ENCODE results near the gene SLC6A11. TPM values are rescaled to one million over a fixed set of nuclear protein-coding genes. Genes with fewer than 3 reads are reported as not detected.

Gene SLC6A11
- total RNA-seq, 1 donor from 2014 or later, result 0.25 TPM

- intact Hi-C loops (cut with DNase I), result no loop called here
- no peak for DNase-seq (ENCODE audit: extremely low spot score in 2 of 2)
- Histone ChIP-seq H3K4me1 (peaks cover 19% of the 10 kb centered on the region), H3K27me3 (no peaks in the 10 kb centered on the region), H3K4me3 (no peak overlapping the region), H3K9me3 (no peaks in the 10 kb centered on the region), H3K27ac (no peak overlapping the region), H3K36me3 (no peaks in the 10 kb centered on the region)
- TF ChIP-seq CTCF (IDR thresholded peaks at IDR 0.05), result no peak
- TF ChIP-seq POLR2A (IDR thresholded peaks at IDR 0.05), result no peak
- no peak for TF ChIP-seq POLR2AphosphoS5 (IDR thresholded peaks at IDR 0.05; ENCODE audit: insufficient read depth in 1 of 2, low read depth in 1 of 2)
Measured at GRCh38 chr3:10957976-10958749, 142.1 kb downstream of the SLC6A11 start.

- peaks cover 19% of the 10 kb centered on the region for H3K4me1 ChIP-seq
- H3K36me3 ChIP-seq, result no peaks in the 10 kb centered on the region
- DNase-seq (ENCODE audit: extremely low spot score in 2 of 2), result no peak
- intact Hi-C loops (cut with DNase I), result no loop called here
- H3K27me3 ChIP-seq, result no peaks in the 10 kb centered on the region
- H3K9me3 ChIP-seq, result no peaks in the 10 kb centered on the region
- no peak for TF ChIP-seq POLR2A (IDR thresholded peaks at IDR 0.05)
- no peak for TF ChIP-seq CTCF (IDR thresholded peaks at IDR 0.05)
- TF ChIP-seq POLR2AphosphoS5 (IDR thresholded peaks at IDR 0.05; ENCODE audit: insufficient read depth in 1 of 2, low read depth in 1 of 2), result no peak
- H3K4me3 ChIP-seq, result no peak overlapping the region
- no peak overlapping the region for H3K27ac ChIP-seq
Measured at GRCh38 chr3:10960255-10960654, 144.2 kb downstream of the SLC6A11 start.

GRCh38 chr3:10961921-10962320 is 145.9 kb downstream of the SLC6A11 start:
- DNase-seq (ENCODE audit: extremely low spot score in 2 of 2), result no peak
- Histone ChIP-seq H3K27me3 (no peaks in the 10 kb centered on the region), H3K36me3 (no peaks in the 10 kb centered on the region), H3K4me3 (no peak overlapping the region), H3K9me3 (no peaks in the 10 kb centered on the region), H3K4me1 (peaks cover 17% of the 10 kb centered on the region), H3K27ac (no peak overlapping the region)
- intact Hi-C loops (cut with DNase I), result no loop called here
- TF ChIP-seq POLR2A (IDR thresholded peaks at IDR 0.05) (no peak), CTCF (IDR thresholded peaks at IDR 0.05) (no peak), POLR2AphosphoS5 (IDR thresholded peaks at IDR 0.05; ENCODE audit: insufficient read depth in 1 of 2, low read depth in 1 of 2) (no peak)

DNA sequence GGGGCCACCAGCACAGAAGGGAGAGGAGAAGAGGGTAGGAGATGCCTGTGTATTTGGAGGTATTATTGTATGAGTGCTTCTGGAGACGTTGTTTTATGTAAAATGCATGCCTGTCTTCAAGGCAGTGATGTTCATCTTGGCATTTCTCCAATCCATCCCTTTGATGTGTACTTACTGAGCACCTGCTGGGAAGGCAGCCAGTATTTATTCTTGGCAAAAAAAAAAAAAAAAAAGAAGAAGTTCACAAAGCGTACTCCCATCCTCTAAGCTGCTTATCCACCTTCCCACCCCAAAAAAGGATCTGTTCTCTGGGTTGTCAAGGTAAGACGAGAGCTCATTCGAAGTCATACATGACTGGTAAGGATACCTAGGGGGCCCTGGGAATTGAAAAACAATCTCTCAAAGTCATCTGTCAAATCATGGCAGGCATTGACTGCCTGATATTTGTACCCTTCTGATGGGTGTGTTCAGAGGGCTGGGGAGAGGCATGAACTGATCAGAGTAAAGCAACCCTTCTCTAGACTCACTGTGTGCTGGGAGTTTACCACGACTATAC is 146.5 kb downstream of the SLC6A11 start:
- Histone ChIP-seq H3K4me1 (peaks cover 11% of the 10 kb centered on the region), H3K9me3 (no peaks in the 10 kb centered on the region), H3K27me3 (no peaks in the 10 kb centered on the region), H3K4me3 (no peak overlapping the region), H3K27ac (no peak overlapping the region), H3K36me3 (no peaks in the 10 kb centered on the region)
- no peak for TF ChIP-seq POLR2AphosphoS5 (IDR thresholded peaks at IDR 0.05; ENCODE audit: insufficient read depth in 1 of 2, low read depth in 1 of 2)
- TF ChIP-seq CTCF (IDR thresholded peaks at IDR 0.05), result no peak
- TF ChIP-seq POLR2A (IDR thresholded peaks at IDR 0.05), result no peak
- intact Hi-C loops (cut with DNase I), result no loop called here
- no peak for DNase-seq (ENCODE audit: extremely low spot score in 2 of 2)

DNA sequence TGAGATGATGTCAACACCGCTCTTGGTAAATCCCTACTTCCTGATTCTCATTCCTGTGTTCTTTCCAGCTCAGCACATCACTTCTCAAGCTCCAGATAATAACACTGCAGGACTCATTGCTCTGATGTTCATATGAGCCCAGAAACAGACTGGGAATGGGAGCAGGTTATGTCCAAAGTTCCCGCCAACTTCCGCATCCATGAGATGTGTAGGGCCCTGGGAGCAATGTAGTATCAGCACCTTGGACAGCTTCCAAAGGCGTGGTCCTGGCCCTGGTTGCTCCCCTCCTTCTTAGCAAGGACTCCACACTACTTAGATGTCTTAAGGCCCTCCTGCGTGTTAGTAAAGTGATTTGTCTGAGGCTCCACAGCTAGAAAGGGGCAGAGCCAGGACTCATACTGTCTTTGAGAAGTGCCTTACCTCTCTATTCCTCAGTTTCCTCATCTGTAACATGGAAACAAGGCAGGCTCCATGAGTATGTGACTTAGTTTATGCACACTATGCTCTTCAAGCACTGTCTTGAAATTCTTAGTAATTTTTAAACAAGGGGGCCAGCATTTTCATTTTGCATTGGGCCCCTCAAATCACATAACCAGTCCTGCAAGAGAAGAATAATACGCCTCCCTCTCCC is 148.6 kb downstream of the SLC6A11 start:
- TF ChIP-seq POLR2A (IDR thresholded peaks at IDR 0.05) (no peak), POLR2AphosphoS5 (IDR thresholded peaks at IDR 0.05; ENCODE audit: insufficient read depth in 1 of 2, low read depth in 1 of 2) (no peak), CTCF (IDR thresholded peaks at IDR 0.05) (no peak)
- H3K36me3 ChIP-seq, result no peaks in the 10 kb centered on the region
- H3K27ac ChIP-seq, result no peak overlapping the region
- DNase-seq (ENCODE audit: extremely low spot score in 2 of 2), result no peak
- H3K9me3 ChIP-seq, result no peaks in the 10 kb centered on the region
- intact Hi-C loops (cut with DNase I), result no loop called here
- H3K4me1 ChIP-seq, result no peaks in the 10 kb centered on the region
- no peaks in the 10 kb centered on the region for H3K27me3 ChIP-seq
- no peak overlapping the region for H3K4me3 ChIP-seq
